ENCODE measurements around the gene A2M. TPM values are rescaled to one million over a fixed set of nuclear protein-coding genes. Genes with fewer than 3 reads are reported as not detected.

A2M gene
- under 1 TPM in 1 of 2 donors, not detected in 1; 0.66 TPM for total RNA-seq
- 84.9 TPM for polyA plus RNA-seq (2013, experiment 1 of 2)
- polyA plus RNA-seq (2013, experiment 2 of 2): 131 TPM
- long read RNA-seq, experiment 1: 0 reads
- long read RNA-seq, experiment 2: 0 reads
- long read RNA-seq, experiment 3: 0 reads
- long read RNA-seq, experiment 4: 0 reads

GRCh38 chr12:9115731-9116559 lies at the start of gene A2M:
Gene A2M (minus strand): TSS chr12:9115919. CDS start chr12:9115849, 70 bp downstream.
- TF ChIP-seq, protein P1, sequence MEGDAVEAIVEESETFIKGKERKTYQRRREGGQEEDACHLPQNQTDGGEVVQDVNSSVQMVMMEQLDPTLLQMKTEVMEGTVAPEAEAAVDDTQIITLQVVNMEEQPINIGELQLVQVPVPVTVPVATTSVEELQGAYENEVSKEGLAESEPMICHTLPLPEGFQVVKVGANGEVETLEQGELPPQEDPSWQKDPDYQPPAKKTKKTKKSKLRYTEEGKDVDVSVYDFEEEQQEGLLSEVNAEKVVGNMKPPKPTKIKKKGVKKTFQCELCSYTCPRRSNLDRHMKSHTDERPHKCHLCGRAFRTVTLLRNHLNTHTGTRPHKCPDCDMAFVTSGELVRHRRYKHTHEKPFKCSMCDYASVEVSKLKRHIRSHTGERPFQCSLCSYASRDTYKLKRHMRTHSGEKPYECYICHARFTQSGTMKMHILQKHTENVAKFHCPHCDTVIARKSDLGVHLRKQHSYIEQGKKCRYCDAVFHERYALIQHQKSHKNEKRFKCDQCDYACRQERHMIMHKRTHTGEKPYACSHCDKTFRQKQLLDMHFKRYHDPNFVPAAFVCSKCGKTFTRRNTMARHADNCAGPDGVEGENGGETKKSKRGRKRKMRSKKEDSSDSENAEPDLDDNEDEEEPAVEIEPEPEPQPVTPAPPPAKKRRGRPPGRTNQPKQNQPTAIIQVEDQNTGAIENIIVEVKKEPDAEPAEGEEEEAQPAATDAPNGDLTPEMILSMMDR (conservative IDR thresholded peaks at IDR 0.05): no peak
- Mint-ChIP-seq H3K27me3 (ENCODE audit: insufficient read depth) (peaks cover 4% of the 10 kb centered on the region), H3K27ac (no peak within 1 kb of the TSS), H3K4me3 (no peak within 1 kb of the TSS), H3K9me3 (no peaks in the 10 kb centered on the region), H3K36me3 (ENCODE audit: low read depth) (no peaks in the 10 kb centered on the region), H3K4me1 (no peaks in the 10 kb centered on the region)
- H3K9me3 ChIP-seq (ENCODE audit: control insufficient read depth, low read length): no peaks in the 10 kb centered on the region
- no peak within 1 kb of the TSS for H3K4me3 ChIP-seq (ENCODE audit: low read length)
- 84 to 86% methylated on average over 2 to 9 of the region's 9 CpGs for WGBS, 2 experiments (ENCODE audit: insufficient coverage in 1 of 2, insufficient read length in 1 of 2)
- no peaks in the 10 kb centered on the region for H3K27me3 ChIP-seq (ENCODE audit: control insufficient read depth, insufficient read depth, low read length, poor library complexity, severe bottlenecking)
- H3K4me1 ChIP-seq (ENCODE audit: control insufficient read depth, insufficient read depth, low read length): no peaks in the 10 kb centered on the region
- no peaks in the 10 kb centered on the region for H3K36me3 ChIP-seq (ENCODE audit: control insufficient read depth, insufficient read depth, low read length)
- DNase-seq: no peak
- peak within 1 kb of the TSS; percentile 74 for H3K27ac ChIP-seq (ENCODE audit: low read depth, low read length)
- H3K9ac ChIP-seq (ENCODE audit: extremely low read depth, low read length, poor library complexity, severe bottlenecking): no peak within 1 kb of the TSS

- WGBS, 2 experiments (ENCODE audit: insufficient coverage in 1 of 2, insufficient read length in 1 of 2): 52 to 92% methylated on average over 3 to 5 of the region's 5 CpGs
- no peaks in the 10 kb centered on the region for H3K36me3 Mint-ChIP-seq (ENCODE audit: low read depth)
- peaks cover 12% of the 10 kb centered on the region for H3K4me1 Mint-ChIP-seq
- H3K36me3 ChIP-seq (ENCODE audit: control insufficient read depth, insufficient read depth, low read length): no peaks in the 10 kb centered on the region
- peak overlapping the region; percentile 94 for H3K27ac ChIP-seq (ENCODE audit: low read depth, low read length)
- no peaks in the 10 kb centered on the region for H3K27me3 ChIP-seq (ENCODE audit: control insufficient read depth, insufficient read depth, low read length, poor library complexity, severe bottlenecking)
- no peak overlapping the region for H3K9ac ChIP-seq (ENCODE audit: extremely low read depth, low read length, poor library complexity, severe bottlenecking)
- H3K4me3 ChIP-seq (ENCODE audit: low read length): no peak overlapping the region
- H3K4me3 Mint-ChIP-seq: no peak overlapping the region
- H3K4me1 ChIP-seq (ENCODE audit: control insufficient read depth, insufficient read depth, low read length): no peaks in the 10 kb centered on the region
- no peak for DNase-seq
- H3K9me3 ChIP-seq (ENCODE audit: control insufficient read depth, low read length): no peaks in the 10 kb centered on the region
- H3K9me3 Mint-ChIP-seq: no peaks in the 10 kb centered on the region
- TF ChIP-seq, protein P1 (conservative IDR thresholded peaks at IDR 0.05): no peak
- no peak overlapping the region for H3K27ac Mint-ChIP-seq
- peaks cover 3% of the 10 kb centered on the region for H3K27me3 Mint-ChIP-seq (ENCODE audit: insufficient read depth)
Measured at GRCh38 chr12:9163392-9163791, 47.7 kb upstream of the A2M start.

DNA sequence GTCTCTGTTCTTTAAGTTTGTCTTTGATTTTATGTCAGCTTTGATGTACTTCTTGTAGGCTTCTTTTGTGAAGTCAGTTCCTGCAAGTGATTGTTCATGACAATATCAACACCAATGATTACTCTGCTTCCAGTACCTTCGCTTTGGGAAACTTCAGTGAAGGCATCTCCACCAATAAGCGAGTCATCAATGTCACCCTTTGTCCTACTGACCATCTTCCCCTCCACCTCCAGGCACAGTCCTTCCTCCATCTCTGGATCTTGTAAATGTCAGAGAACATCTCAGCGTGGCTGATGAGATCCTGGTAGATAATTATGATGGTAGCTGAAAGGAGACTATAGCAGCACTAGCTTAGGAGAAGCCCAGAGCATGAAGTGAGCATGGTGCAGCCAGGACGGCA lies 40.4 kb upstream of the A2M start:
- Histone ChIP-seq H3K27ac (ENCODE audit: low read depth, low read length) (no peak overlapping the region), H3K4me3 (ENCODE audit: low read length) (no peak overlapping the region), H3K9ac (ENCODE audit: extremely low read depth, low read length, poor library complexity, severe bottlenecking) (no peak overlapping the region), H3K9me3 (ENCODE audit: control insufficient read depth, low read length) (no peaks in the 10 kb centered on the region), H3K4me1 (ENCODE audit: control insufficient read depth, insufficient read depth, low read length) (no peaks in the 10 kb centered on the region), H3K27me3 (ENCODE audit: control insufficient read depth, insufficient read depth, low read length, poor library complexity, severe bottlenecking) (no peaks in the 10 kb centered on the region), H3K36me3 (ENCODE audit: control insufficient read depth, insufficient read depth, low read length) (no peaks in the 10 kb centered on the region)
- Mint-ChIP-seq H3K27ac (no peak overlapping the region), H3K4me1 (no peaks in the 10 kb centered on the region), H3K27me3 (ENCODE audit: insufficient read depth) (peaks cover 30% of the 10 kb centered on the region), H3K9me3 (no peaks in the 10 kb centered on the region), H3K4me3 (no peak overlapping the region), H3K36me3 (ENCODE audit: low read depth) (no peaks in the 10 kb centered on the region)
- no peak for DNase-seq
- WGBS, 2 experiments (ENCODE audit: insufficient coverage in 1 of 2, insufficient read length in 1 of 2): 89 to 93% methylated on average over 4 of the region's 4 CpGs
- TF ChIP-seq, protein P1 (conservative IDR thresholded peaks at IDR 0.05): no peak

Data from endodermal cell (in vitro differentiated cells).